ENCODE results near the gene MCL1.
"Not testable (repeated sequence)": the region's sequence is repeated elsewhere in the genome, so short reads cannot be mapped to it uniquely, and the experiment has no call there.

Gene MCL1

DNA sequence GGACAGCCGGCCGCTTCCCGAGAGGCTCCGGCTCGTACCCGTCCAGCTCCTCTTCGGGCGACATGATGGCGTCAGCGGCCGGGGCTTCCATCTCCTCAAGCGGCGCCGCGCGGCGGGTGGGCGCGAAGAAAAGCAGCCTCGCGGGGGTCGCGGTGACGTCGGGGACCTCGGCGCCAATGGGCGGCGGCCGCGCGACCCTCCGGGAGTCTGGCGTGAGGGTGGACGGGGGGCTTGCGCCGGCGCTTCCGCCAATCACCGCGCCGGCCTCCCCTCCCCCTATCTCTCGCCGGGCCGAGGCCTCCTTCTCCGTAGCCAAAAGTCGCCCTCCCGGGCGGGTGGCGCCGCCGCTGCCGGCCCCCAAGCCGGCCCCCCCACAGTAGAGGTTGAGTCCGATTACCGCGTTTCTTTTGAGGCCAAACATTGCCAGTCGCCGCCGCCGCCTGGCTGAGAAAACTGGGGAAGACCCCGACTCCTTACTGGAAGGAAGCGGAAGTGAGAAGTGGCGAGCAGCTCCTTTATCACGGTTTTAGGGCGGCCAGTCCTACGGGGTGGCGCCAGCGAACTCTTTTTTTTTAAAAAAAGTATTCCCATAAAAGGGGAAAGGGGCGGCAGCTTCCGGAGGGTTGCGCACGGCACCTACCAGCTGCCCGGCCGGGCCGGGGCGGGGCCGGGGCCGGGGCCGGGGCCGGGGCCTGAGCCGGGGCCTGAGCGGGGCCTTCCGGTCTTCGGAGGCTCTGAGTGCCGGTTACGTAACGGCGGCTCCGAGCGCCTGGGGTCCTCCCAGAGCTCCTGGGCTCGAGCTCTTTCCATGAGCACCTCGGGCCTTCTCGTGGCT, at the start of gene MCL1:
TSS of gene MCL1 (minus strand) at position 501 of the 835 bp plus-strand sequence. CDS start at position 421, 80 bp downstream.
- peak within 1 kb of the TSS; percentile 83 for H3K4me3 ChIP-seq (ENCODE audit: low read depth, low read length)
- DNase-seq (ENCODE audit: low read depth, low spot score): peak; percentile 98
- TF ChIP-seq, protein P1, sequence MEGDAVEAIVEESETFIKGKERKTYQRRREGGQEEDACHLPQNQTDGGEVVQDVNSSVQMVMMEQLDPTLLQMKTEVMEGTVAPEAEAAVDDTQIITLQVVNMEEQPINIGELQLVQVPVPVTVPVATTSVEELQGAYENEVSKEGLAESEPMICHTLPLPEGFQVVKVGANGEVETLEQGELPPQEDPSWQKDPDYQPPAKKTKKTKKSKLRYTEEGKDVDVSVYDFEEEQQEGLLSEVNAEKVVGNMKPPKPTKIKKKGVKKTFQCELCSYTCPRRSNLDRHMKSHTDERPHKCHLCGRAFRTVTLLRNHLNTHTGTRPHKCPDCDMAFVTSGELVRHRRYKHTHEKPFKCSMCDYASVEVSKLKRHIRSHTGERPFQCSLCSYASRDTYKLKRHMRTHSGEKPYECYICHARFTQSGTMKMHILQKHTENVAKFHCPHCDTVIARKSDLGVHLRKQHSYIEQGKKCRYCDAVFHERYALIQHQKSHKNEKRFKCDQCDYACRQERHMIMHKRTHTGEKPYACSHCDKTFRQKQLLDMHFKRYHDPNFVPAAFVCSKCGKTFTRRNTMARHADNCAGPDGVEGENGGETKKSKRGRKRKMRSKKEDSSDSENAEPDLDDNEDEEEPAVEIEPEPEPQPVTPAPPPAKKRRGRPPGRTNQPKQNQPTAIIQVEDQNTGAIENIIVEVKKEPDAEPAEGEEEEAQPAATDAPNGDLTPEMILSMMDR (IDR thresholded peaks at IDR 0.05; ENCODE audit: low read depth, low read length): no peak
- in situ Hi-C loops (cut with HindIII; ENCODE audit: low sequenced_read_pairs): no loop called here

- in situ Hi-C loops (cut with HindIII; ENCODE audit: low sequenced_read_pairs): no loop called here
- H3K4me3 ChIP-seq (ENCODE audit: low read depth, low read length): peak overlapping the region; percentile 73
- TF ChIP-seq, protein P1 (IDR thresholded peaks at IDR 0.05; ENCODE audit: low read depth, low read length): no peak
- no peak for DNase-seq (ENCODE audit: low read depth, low spot score)
Observed at GRCh38 chr1:150628766-150629114, 49.3 kb upstream of the MCL1 start.

DNA sequence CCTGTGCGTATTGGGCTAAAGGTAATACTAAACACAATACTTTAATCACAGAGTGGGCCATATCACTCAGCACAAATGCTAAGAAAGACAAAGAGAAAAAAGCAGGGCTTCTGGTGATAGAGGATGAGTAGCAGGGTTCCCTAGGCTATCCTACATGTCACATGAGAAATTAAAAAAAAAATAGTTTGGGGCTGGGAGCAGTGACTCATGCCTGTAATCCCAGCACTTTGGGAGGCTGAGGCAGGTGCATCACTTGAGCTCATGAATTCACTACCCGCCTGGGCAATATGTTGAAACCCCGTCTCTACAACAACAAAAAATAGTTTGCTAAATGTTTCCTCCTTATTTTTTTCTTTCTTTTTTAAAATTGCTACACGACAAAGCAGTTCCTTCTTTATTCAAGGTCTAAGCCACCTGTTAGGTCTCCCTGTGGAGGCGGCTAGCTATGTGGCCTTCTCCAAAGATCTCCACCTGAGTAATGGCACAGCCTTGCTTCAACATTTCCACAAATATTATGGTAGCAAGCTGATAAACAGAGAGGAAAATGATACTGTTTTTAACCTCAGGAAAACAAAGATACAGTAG, 48.5 kb upstream of the MCL1 start:
- no peak for DNase-seq (ENCODE audit: low read depth, low spot score)
- TF ChIP-seq, protein P1 (IDR thresholded peaks at IDR 0.05; ENCODE audit: low read depth, low read length): no peak
- H3K4me3 ChIP-seq (ENCODE audit: low read depth, low read length): peak overlapping the region; percentile 73
- in situ Hi-C loops (cut with HindIII; ENCODE audit: low sequenced_read_pairs): no loop called here

DNA sequence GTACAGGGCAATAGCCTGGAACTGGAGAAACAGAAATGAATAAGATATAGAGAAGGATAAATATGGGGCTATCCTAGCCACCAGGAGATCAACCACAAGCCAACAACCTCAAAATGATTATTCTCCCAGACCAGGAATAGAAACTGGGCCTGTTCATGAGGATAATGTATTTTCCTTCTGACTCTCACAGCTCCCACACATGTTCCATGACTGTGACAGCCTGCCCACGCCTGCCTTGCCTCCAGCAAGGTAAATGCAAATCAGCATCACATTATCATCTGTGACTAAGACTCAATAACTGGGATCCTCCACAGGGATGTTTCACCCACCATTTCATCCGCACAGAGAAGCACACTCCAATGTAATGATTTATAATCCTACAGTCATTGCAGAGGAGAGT, 46.7 kb upstream of the MCL1 start:
- TF ChIP-seq, protein P1 (IDR thresholded peaks at IDR 0.05; ENCODE audit: low read depth, low read length): no peak
- in situ Hi-C loops (cut with HindIII; ENCODE audit: low sequenced_read_pairs): no loop called here
- H3K4me3 ChIP-seq (ENCODE audit: low read depth, low read length): no peak overlapping the region
- no peak for DNase-seq (ENCODE audit: low read depth, low spot score)

GRCh38 chr1:150624546-150624945, 45.1 kb upstream of the MCL1 start:
- DNase-seq (ENCODE audit: low read depth, low spot score); H3K4me3 ChIP-seq (ENCODE audit: low read depth, low read length); in situ Hi-C loops (cut with HindIII; ENCODE audit: low sequenced_read_pairs): not testable (repeated sequence)

GRCh38 chr1:150624134-150624533, 44.7 kb upstream of the MCL1 start:
- H3K4me3 ChIP-seq (ENCODE audit: low read depth, low read length); DNase-seq (ENCODE audit: low read depth, low spot score); in situ Hi-C loops (cut with HindIII; ENCODE audit: low sequenced_read_pairs): not testable (repeated sequence)

DNA sequence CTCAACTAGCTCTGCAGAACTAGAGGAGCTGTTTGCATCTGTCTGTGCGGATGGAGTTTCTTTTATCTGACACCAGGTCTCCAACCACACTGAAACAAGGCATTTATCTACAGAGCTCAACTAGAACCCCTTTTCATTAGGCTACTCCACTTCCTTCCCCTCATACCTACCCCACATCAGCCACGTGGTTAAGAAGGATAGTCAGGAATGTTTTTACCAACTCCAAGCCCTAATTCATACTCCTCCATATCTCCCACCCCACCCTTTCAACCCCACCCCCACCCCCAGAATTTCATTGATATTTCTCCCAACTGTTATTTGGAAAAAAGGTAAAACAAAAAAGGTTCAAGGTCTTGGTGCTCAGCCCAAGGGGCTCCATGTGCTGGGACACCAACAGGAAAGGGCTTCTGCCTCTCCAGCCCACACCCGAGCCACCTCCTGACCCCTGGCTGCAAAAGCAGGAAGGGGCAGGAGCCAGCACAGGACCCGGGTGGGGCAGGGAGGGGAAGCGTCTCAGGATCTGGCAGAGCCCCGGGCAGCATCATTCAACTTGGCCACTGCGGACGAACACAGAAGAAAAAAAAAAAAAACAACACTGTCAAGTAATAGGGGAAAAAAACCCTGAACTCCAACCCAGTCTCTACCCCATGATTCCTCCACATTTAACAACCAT, 43.0 kb upstream of the MCL1 start:
- no peak for DNase-seq (ENCODE audit: low read depth, low spot score)
- TF ChIP-seq, protein P1 (IDR thresholded peaks at IDR 0.05; ENCODE audit: low read depth, low read length): peak; percentile 11
- in situ Hi-C loops (cut with HindIII; ENCODE audit: low sequenced_read_pairs): no loop called here
- H3K4me3 ChIP-seq (ENCODE audit: low read depth, low read length): no peak overlapping the region
